Stimulated activated CD4-positive, alpha-beta T cell treated with anti-CD3 and anti-CD28 coated beads, Interleukin-1b, Interleukin-23, amount 100 ng/mL, for 48 hours (primary cell): Measurements from ENCODE around the gene ATP11A.

Experiments
- DNase-seq: peaks from one replicate; pipeline ENCODE4 v3.0.0-alpha.2; 2020

The ATP11A gene

GRCh38 chr13:112804374-112804773, 114.5 kb downstream of the ATP11A start:
- no peak for DNase-seq

DNA sequence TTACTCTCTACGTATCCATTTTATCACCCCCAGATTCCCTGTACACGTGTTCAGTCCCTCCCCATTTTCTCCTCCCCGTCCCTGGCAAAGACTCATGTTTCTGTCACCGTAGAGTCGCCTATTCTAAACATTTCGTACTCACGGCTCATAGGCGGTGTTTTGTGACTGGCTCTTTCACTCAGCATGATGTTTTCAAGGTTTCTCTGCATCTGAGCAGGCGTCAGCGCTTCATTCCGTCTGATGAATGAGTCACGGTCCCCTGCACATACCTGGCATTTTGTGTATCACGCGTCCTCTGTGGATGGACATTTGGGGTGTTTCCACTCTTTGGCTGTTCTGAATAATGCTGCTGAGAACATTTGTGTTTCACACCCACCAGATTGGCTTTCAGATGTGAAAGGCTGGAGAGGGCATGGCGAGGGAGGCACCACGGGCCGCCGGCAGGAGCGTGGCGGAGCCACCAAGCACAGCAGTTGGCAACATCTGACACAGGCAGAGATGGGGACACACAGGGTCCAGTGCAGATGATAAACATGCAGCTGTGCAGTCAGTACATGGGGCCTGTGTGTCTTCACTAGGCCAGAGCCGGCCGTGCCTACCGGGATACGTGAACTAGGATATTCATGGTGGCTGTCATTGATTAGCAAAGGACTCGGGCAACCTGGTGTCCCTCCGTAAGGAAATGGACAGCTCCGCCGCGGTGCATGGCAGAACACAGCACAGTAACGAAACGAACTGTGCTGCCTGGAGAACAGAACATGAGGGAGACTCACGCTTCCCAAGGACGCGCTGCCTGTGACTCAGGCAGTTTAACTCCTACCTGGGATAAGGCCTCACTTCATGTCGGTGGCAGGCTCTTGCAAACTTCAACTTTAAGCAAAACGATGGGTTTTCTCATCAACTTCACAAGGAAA, 117.2 kb downstream of the ATP11A start:
- DNase-seq, result no peak

- no peak for DNase-seq
Measured at GRCh38 chr13:112807653-112808376, 118.0 kb downstream of the ATP11A start.

- DNase-seq, result no peak
Measured at GRCh38 chr13:112808377-112809140, 118.7 kb downstream of the ATP11A start.

GRCh38 chr13:112809332-112810315, 119.8 kb downstream of the ATP11A start:
- DNase-seq, result no peak

- DNase-seq, result no peak
Measured at GRCh38 chr13:112810608-112811007, 120.8 kb downstream of the ATP11A start.

DNA sequence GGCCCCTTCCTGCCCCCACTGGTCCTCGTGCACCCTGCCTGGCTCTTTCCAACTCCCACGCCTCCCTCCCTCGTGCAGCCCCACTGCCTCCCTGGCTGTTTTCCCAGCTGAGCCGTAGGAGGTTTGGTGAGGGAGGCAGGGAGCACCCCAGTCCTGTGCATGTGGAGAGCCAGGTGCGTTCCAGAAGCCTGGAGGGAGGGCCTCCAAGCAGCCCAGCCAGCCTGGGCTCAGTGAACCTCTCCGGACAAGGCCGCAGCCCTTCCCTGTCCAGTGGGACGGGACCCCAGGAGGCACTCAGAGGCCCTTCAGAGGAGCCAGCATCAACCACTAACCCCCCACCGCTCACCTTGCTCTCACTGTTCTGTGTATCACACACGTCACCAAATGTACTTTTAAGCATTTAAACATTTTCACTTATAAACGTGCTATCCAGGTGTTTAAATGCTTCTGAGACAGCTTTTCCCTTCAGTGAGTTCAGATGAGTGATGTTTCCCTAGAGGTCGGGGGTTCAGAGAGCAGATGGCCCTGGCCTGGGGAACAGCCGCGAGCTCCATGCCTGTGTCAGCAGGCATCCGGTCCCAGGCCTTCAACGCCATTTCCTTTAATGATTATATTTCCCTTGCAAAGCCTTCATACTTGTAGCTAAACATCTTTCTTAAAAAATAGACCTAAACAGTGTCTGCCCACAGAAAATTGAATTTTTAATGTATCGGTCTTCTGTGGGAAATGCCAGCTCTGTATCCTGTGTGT, 122.6 kb downstream of the ATP11A start:
- DNase-seq, result no peak

GRCh38 chr13:112813552-112813951, 123.7 kb downstream of the ATP11A start:
- no peak for DNase-seq

GRCh38 chr13:112814905-112815585, 125.2 kb downstream of the ATP11A start:
- no peak for DNase-seq

DNA sequence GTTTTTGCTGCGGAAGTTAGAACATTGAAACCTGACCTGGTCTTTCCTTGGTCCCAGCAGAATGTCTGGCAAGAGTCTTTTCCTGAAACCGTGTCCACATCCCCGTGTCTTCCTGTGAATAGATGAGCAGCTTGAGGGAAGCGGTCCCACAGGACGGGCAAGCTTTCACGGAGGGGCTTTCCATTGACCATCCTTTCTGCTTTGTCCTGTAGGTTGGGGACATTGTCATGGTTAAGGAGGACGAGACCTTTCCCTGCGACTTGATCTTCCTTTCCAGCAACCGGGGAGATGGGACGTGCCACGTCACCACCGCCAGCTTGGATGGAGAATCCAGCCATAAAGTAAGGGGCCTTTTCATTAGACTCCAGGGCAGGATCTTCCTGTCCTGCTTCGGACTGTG, 126.0 kb downstream of the ATP11A start:
- DNase-seq, result no peak

DNA sequence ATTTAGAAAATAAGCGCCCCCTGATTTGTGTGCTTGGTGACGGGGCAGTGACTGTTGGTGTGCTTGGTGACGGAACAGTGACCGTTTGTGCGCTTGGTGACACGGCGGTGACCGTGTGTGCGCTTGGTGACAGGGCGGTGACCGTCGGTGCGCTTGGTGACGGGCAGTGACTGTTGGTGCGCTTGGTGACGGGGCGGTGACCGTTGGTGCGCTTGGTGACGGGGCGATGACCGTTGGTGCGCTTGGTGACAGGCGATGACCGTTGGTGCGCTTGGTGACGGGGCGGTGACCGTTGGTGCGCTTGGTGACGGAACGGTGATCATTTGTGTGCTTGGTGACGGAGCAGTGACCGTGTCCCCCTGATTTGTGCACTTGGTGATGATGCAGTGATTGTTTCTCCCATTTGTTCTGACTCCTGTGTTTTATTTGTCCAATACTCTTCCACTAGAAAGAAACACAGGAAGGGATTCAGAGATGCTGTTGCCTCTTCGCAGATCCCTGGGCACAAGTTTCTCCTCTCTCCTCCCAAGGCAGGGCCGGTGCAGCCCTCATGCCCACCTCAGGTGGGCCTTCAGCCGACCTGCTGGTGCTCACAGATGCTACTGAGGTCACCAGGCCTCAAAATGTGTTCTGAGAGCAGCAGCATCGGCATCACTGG, 128.3 kb downstream of the ATP11A start:
- no peak for DNase-seq

DNA sequence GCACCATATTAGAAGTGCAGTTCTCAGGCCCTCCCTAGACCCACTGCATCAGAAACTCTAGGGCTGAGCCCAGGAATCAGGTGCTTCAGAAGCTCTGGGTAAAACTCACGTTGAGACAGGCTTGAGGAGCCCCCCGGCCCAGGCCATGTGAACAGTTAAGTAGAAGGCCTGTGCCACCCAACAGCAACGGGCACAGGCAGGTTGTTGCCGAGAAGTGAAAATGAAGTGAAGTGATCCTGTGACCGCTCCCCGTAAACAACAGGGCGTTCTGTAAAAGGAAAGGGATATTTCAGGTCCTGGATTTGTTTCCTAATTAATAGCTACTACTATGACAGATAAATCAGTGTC, 128.8 kb downstream of the ATP11A start:
- no peak for DNase-seq

DNA sequence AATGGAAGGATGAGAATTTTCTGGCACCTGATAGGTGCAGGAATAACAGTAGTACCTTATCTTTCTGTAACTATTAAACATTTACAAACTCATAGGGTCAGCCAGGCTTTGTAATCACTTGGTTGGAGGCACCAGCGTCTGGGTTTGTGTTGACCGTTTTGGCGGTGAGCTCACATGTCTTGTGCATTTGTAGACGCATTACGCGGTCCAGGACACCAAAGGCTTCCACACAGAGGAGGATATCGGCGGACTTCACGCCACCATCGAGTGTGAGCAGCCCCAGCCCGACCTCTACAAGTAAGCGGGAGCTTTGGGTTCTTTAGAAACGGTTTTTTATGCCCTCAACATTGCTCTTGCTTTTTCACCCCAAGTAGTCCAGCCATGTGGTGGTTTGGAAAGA, 129.3 kb downstream of the ATP11A start:
- DNase-seq, result no peak

DNA sequence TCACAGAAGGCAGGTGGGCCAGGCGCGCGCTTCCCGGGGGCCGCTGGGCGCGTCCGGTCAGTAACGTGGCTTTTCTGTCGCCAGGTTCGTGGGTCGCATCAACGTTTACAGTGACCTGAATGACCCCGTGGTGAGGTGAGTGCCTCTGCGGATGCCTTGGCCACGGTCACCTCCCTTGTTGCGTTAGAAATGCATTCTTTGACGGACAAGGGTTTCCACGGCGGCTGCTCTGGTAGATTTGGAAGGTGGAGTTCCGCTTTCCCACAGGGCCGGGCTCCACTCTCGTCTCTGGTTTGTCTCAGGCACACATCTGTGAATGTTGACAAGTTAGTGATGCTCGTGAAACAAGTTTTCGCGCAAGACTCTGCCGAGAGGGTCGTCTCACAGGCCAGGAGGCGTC, 130.0 kb downstream of the ATP11A start:
- DNase-seq, result no peak

DNA sequence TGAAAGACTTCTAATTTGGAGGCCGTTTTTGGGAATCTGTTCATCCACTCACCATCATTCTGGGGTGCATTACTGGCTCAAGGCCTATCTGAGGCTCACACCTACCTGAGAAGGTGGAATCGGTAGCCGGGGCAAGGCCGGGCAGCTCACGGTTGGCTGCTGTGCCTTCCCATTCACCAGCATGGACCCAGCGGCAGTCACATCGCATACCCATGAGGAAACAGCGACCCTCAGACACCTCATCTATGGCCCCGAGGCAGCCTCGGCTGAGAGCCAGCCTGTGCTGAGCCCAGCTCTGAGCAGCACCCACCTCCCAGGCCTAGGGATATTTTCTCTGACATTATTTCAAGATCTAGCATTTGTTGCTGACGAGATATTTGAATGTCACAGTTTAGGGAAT, 130.5 kb downstream of the ATP11A start:
- DNase-seq, result no peak

DNA sequence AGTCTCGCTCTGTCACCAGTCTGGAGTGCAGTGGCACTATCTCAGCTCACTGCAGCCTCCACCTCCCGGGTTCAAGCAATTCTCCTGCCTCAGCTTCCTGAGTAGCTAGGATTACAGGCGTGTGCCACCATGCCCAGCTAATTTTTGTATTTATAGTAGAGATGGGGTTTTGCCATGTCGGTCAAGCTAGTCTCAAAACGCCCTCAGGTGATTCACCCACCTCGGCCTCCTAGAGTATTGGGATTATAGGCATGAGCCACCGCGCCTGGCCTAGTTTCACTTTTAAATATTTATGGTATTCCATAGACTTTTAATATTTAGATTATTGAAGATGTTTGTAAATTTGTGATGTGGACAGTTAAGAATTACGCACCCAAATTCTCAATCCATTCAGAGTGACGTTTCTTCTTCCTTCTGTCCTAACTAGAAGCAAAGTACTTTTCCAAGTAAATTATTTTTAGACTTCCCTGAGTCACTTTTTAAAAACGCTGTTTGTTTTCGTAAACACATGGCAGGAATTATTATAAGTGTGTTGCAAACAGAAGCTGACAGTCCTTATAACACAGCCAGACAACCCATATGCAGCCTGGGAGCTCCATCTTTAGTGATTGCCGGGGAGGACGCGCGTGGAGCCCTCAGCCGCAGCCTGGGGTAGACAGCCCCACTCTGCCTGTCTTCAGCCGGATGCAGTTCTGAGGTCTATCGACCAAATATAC, 131.7 kb downstream of the ATP11A start:
- DNase-seq, result no peak

GRCh38 chr13:112822851-112823250, 133.0 kb downstream of the ATP11A start:
- DNase-seq, result no peak

DNA sequence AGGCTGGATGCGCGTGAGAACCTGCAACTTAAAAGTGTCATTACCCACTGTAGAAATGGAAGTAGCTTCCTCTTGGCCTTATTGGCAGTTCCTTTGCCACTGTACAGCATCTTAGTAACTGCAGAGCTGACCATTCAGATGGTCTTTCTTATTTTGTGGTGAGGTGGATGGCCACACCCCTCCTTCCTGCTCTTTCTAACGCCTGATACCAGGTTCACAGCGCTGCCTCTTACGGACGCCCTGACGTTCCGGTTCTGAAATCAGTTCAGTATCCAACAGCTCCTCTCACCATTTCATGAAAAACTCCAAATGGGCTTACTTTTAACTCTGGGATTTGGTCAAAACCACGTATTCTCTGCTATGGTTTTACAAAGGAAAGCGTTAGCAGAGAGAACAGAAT, 134.6 kb downstream of the ATP11A start:
- no peak for DNase-seq

GRCh38 chr13:112825071-112825470, 135.2 kb downstream of the ATP11A start:
- no peak for DNase-seq

- no peak for DNase-seq
Measured at GRCh38 chr13:112825875-112826274, 136.0 kb downstream of the ATP11A start.
